ENCODE data around the gene MCRIP1.

The MCRIP1 gene

GRCh38 chr17:81803728-81804558 lies 29.1 kb downstream of the MCRIP1 start, which contains the start of gene GCGR:
Gene GCGR, plus strand, starts transcription at chr17:81804150. Its CDS starts 4,869 bp downstream, at chr17:81809019.
- H3K79me2 ChIP-seq (ENCODE audit: insufficient read depth, low read length): no peaks in the 10 kb centered on the region
- TF ChIP-seq CTCF (IDR thresholded peaks at IDR 0.05; ENCODE audit: low read length) (no peak), EZH2 (IDR thresholded peaks at IDR 0.05; ENCODE audit: borderline replicate concordance, low read length) (no peak)
- no peaks in the 10 kb centered on the region for H3K4me1 ChIP-seq (ENCODE audit: insufficient read depth, low read length, severe bottlenecking)
- no peaks in the 10 kb centered on the region for H4K20me1 ChIP-seq (ENCODE audit: insufficient read depth, low read length)
- no peak within 1 kb of the TSS for H2AFZ ChIP-seq (ENCODE audit: low read length)
- no peaks in the 10 kb centered on the region; the same call in 1 of the 2 replicates for H3K9me3 ChIP-seq (ENCODE audit: low read length)
- H3K27me3 ChIP-seq (ENCODE audit: insufficient read depth, low read length): peaks cover 22% of the 10 kb centered on the region
- no peaks in the 10 kb centered on the region for H3F3A ChIP-seq (ENCODE audit: insufficient read depth, low read length)
- no peak within 1 kb of the TSS for H3K27ac ChIP-seq (ENCODE audit: low read depth, low read length, poor library complexity, severe bottlenecking)
- no peak within 1 kb of the TSS for H3K4me2 ChIP-seq (ENCODE audit: low read length)
- H3K4me3 ChIP-seq (ENCODE audit: low read depth, low read length, poor library complexity, severe bottlenecking): no peak within 1 kb of the TSS
- H3K9ac ChIP-seq (ENCODE audit: low read length): no peak within 1 kb of the TSS
- no peaks in the 10 kb centered on the region for H3K36me3 ChIP-seq (ENCODE audit: insufficient read depth, low read length)
- H3K9me2 ChIP-seq (ENCODE audit: low read depth, low read length): no peaks in the 10 kb centered on the region

- no peak overlapping the region for H3K4me2 ChIP-seq (ENCODE audit: low read length)
- peaks cover 22% of the 10 kb centered on the region for H3K27me3 ChIP-seq (ENCODE audit: insufficient read depth, low read length)
- H3K79me2 ChIP-seq (ENCODE audit: insufficient read depth, low read length): no peaks in the 10 kb centered on the region
- no peaks in the 10 kb centered on the region; the same call in 1 of the 2 replicates for H3K9me3 ChIP-seq (ENCODE audit: low read length)
- no peaks in the 10 kb centered on the region for H3K4me1 ChIP-seq (ENCODE audit: insufficient read depth, low read length, severe bottlenecking)
- H3F3A ChIP-seq (ENCODE audit: insufficient read depth, low read length): no peaks in the 10 kb centered on the region
- no peak overlapping the region for H2AFZ ChIP-seq (ENCODE audit: low read length)
- H3K36me3 ChIP-seq (ENCODE audit: insufficient read depth, low read length): no peaks in the 10 kb centered on the region
- H3K27ac ChIP-seq (ENCODE audit: low read depth, low read length, poor library complexity, severe bottlenecking): no peak overlapping the region
- no peak overlapping the region for H3K9ac ChIP-seq (ENCODE audit: low read length)
- H3K4me3 ChIP-seq (ENCODE audit: low read depth, low read length, poor library complexity, severe bottlenecking): no peak overlapping the region
- no peaks in the 10 kb centered on the region for H4K20me1 ChIP-seq (ENCODE audit: insufficient read depth, low read length)
- no peaks in the 10 kb centered on the region for H3K9me2 ChIP-seq (ENCODE audit: low read depth, low read length)
- no peak for TF ChIP-seq EZH2 (IDR thresholded peaks at IDR 0.05; ENCODE audit: borderline replicate concordance, low read length)
- TF ChIP-seq CTCF (IDR thresholded peaks at IDR 0.05; ENCODE audit: low read length): no peak
Measured at GRCh38 chr17:81802856-81803643, 30.0 kb downstream of the MCRIP1 start.

GRCh38 chr17:81802048-81802758 lies 30.9 kb downstream of the MCRIP1 start:
- Histone ChIP-seq H3K36me3 (ENCODE audit: insufficient read depth, low read length) (no peaks in the 10 kb centered on the region), H3K79me2 (ENCODE audit: insufficient read depth, low read length) (no peaks in the 10 kb centered on the region), H3K27ac (ENCODE audit: low read depth, low read length, poor library complexity, severe bottlenecking) (no peak overlapping the region), H3F3A (ENCODE audit: insufficient read depth, low read length) (no peaks in the 10 kb centered on the region), H3K9me2 (ENCODE audit: low read depth, low read length) (no peaks in the 10 kb centered on the region), H3K4me3 (ENCODE audit: low read depth, low read length, poor library complexity, severe bottlenecking) (no peak overlapping the region), H3K4me1 (ENCODE audit: insufficient read depth, low read length, severe bottlenecking) (no peaks in the 10 kb centered on the region), H4K20me1 (ENCODE audit: insufficient read depth, low read length) (no peaks in the 10 kb centered on the region), H3K27me3 (ENCODE audit: insufficient read depth, low read length) (peaks cover 22% of the 10 kb centered on the region), H2AFZ (ENCODE audit: low read length) (no peak overlapping the region), H3K9ac (ENCODE audit: low read length) (no peak overlapping the region), H3K4me2 (ENCODE audit: low read length) (no peak overlapping the region), H3K9me3 (ENCODE audit: low read length) (no peaks in the 10 kb centered on the region; the same call in 1 of the 2 replicates)
- TF ChIP-seq EZH2 (IDR thresholded peaks at IDR 0.05; ENCODE audit: borderline replicate concordance, low read length) (no peak), CTCF (IDR thresholded peaks at IDR 0.05; ENCODE audit: low read length) (no peak)

Measured in OCI-LY1 (cell line).